ENCODE results near the gene SPOCK2. TPM values are rescaled to one million over a fixed set of nuclear protein-coding genes. Genes with fewer than 3 reads are reported as not detected.

The SPOCK2 gene
- total and polyA plus RNA-seq, 2 of the 13 experiments (the other 11 are each of a cell fraction or from before 2014, with no cell fraction given): 8.6 to 30.6 TPM

DNA sequence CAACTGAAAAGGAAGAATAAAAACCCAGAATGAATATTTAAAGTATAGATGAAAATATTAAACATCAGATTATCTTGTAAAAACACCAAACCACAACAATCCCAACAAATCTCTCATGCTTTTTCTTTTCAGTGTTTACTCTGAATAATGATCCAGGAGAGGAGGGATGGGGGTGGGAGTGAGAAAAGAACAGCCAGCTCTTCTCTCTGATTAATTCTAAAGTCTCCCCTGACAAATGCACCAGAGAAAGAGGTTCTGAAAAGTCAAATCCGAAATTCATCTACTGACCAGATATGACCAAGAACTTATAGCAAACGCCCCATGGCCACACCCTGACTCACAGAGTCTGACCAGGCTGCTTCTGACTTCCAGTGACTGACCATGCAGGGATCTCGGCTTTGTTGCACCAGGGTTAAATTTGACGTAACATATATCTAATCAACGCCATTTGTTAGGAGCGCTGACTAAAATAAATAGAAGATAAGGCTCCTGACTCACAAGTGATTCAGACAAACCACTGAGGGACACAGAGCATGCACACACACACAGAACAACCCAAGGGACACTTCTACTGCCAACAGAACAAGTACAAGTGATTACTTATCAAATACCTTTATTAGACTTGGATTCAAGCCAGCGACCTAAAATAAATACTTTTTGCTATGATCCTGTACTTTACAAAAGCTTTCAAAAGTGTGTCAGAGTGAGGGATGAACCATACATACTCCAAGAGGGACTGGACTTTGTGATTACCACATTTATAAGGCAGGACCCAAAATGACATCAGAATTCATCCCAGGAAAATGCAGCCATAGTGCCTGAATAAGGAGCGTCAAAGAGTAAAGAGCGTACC is 9.3 kb upstream of the SPOCK2 start (continued):
- TF ChIP-seq, protein P1, sequence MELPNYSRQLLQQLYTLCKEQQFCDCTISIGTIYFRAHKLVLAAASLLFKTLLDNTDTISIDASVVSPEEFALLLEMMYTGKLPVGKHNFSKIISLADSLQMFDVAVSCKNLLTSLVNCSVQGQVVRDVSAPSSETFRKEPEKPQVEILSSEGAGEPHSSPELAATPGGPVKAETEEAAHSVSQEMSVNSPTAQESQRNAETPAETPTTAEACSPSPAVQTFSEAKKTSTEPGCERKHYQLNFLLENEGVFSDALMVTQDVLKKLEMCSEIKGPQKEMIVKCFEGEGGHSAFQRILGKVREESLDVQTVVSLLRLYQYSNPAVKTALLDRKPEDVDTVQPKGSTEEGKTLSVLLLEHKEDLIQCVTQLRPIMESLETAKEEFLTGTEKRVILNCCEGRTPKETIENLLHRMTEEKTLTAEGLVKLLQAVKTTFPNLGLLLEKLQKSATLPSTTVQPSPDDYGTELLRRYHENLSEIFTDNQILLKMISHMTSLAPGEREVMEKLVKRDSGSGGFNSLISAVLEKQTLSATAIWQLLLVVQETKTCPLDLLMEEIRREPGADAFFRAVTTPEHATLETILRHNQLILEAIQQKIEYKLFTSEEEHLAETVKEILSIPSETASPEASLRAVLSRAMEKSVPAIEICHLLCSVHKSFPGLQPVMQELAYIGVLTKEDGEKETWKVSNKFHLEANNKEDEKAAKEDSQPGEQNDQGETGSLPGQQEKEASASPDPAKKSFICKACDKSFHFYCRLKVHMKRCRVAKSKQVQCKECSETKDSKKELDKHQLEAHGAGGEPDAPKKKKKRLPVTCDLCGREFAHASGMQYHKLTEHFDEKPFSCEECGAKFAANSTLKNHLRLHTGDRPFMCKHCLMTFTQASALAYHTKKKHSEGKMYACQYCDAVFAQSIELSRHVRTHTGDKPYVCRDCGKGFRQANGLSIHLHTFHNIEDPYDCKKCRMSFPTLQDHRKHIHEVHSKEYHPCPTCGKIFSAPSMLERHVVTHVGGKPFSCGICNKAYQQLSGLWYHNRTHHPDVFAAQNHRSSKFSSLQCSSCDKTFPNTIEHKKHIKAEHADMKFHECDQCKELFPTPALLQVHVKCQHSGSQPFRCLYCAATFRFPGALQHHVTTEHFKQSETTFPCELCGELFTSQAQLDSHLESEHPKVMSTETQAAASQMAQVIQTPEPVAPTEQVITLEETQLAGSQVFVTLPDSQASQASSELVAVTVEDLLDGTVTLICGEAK (IDR thresholded peaks at IDR 0.05): no peak
- TF ChIP-seq, protein P1 (CRISPR knock-in tag; IDR thresholded peaks at IDR 0.05): no peak
- TF ChIP-seq IRF1 (CRISPR knock-in tag; IDR thresholded peaks at IDR 0.05; ENCODE audit: low read depth) (no peak), ZNF660 (CRISPR knock-in tag; IDR thresholded peaks at IDR 0.05; ENCODE audit: borderline replicate concordance, low read depth) (no peak), ZNF101 (CRISPR knock-in tag; IDR thresholded peaks at IDR 0.05; ENCODE audit: borderline replicate concordance, low read depth) (no peak), ZNF446 (CRISPR knock-in tag; IDR thresholded peaks at IDR 0.05) (no peak), ZSCAN12 (CRISPR knock-in tag; IDR thresholded peaks at IDR 0.05) (no peak), ZMYM3 (CRISPR knock-in tag; IDR thresholded peaks at IDR 0.05) (no peak), CHD2 (IDR thresholded peaks at IDR 0.05; ENCODE audit: low read depth, low read length) (no peak), ZNF576 (CRISPR knock-in tag; IDR thresholded peaks at IDR 0.05) (no peak), ARID5B (CRISPR knock-in tag; IDR thresholded peaks at IDR 0.05) (peak; percentile 73; the same call in 1 of the 2 replicates), GLI4 (CRISPR knock-in tag; IDR thresholded peaks at IDR 0.05; ENCODE audit: borderline replicate concordance) (no peak), ARID2 (CRISPR knock-in tag; IDR thresholded peaks at IDR 0.05; ENCODE audit: borderline replicate concordance) (no peak)
- TF ChIP-seq, protein P2, sequence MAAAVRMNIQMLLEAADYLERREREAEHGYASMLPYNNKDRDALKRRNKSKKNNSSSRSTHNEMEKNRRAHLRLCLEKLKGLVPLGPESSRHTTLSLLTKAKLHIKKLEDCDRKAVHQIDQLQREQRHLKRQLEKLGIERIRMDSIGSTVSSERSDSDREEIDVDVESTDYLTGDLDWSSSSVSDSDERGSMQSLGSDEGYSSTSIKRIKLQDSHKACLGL (CRISPR knock-in tag; IDR thresholded peaks at IDR 0.05): no peak

Data from HepG2 (cell line).